HG03460 (cell line): Measurements from ENCODE around the gene GAGE1.
"Not testable (repeated sequence)": the region's sequence is repeated elsewhere in the genome, so short reads cannot be mapped to it uniquely, and the experiment has no call there.

ENCODE experiments used
- ATAC-seq: cut with Tn5 transposase; IDR thresholded peaks from one replicate; pipeline ENCODE4 v1.9.1; 2021; ENCODE audit not compliant: unreplicated experiment

The GAGE1 gene

GRCh38 chrX:49598720-49599119, at the start of gene GAGE1:
GAGE1 (plus strand) TSS chrX:49599020; CDS start chrX:49600175, 1,155 bp downstream.
- ATAC-seq: not testable (repeated sequence)

GRCh38 chrX:49550989-49551388, 47.8 kb upstream of the GAGE1 start, which contains the start of gene GAGE12E:
GAGE12E (plus strand) TSS chrX:49551289; CDS start chrX:49552444, 1,155 bp downstream.
- ATAC-seq: not testable (repeated sequence)

GRCh38 chrX:49560542-49560941, 38.3 kb upstream of the GAGE1 start, which contains the start of gene GAGE12F:
GAGE12F (plus strand) TSS chrX:49560842; CDS start chrX:49561997, 1,155 bp downstream.
- not testable (repeated sequence) for ATAC-seq

- ATAC-seq: not testable (repeated sequence)
These were observed 30.1 kb upstream of the GAGE1 start for GRCh38 chrX:49568728-49569127.

GRCh38 chrX:49569152-49569551, 29.7 kb upstream of the GAGE1 start:
- ATAC-seq: not testable (repeated sequence)

GRCh38 chrX:49570100-49570499, 28.7 kb upstream of the GAGE1 start, which contains the start of gene GAGE12G:
GAGE12G (plus strand) TSS chrX:49570400; CDS start chrX:49571555, 1,155 bp downstream.
- not testable (repeated sequence) for ATAC-seq

GRCh38 chrX:49579649-49580048, 19.2 kb upstream of the GAGE1 start, which contains the start of gene GAGE12H:
GAGE12H (plus strand) TSS chrX:49579949; CDS start chrX:49581104, 1,155 bp downstream.
- ATAC-seq: not testable (repeated sequence)

- ATAC-seq: not testable (repeated sequence)
These were observed 9.6 kb upstream of the GAGE1 start, which contains the start of gene GAGE2A for GRCh38 chrX:49589196-49589595. GAGE2A (plus strand) TSS chrX:49589496; CDS start chrX:49590651, 1,155 bp downstream.

- ATAC-seq: not testable (repeated sequence)
These were observed 8.9 kb upstream of the GAGE1 start for GRCh38 chrX:49589769-49590478.

- not testable (repeated sequence) for ATAC-seq
These were observed 8.3 kb upstream of the GAGE1 start for GRCh38 chrX:49590488-49590887.

GRCh38 chrX:49610718-49611310, 12.0 kb downstream of the GAGE1 start:
- ATAC-seq: no peak

- no peak for ATAC-seq
These were observed 19.8 kb downstream of the GAGE1 start for GRCh38 chrX:49618574-49618973.

GRCh38 chrX:49627086-49627777, 28.4 kb downstream of the GAGE1 start:
- no peak for ATAC-seq

- ATAC-seq: no peak
These were observed 46.3 kb downstream of the GAGE1 start for GRCh38 chrX:49644991-49645637.

- ATAC-seq: no peak
These were observed 57.7 kb downstream of the GAGE1 start for GRCh38 chrX:49656533-49656932.
